ENCODE results near the gene OPRL1.

The OPRL1 gene

DNA sequence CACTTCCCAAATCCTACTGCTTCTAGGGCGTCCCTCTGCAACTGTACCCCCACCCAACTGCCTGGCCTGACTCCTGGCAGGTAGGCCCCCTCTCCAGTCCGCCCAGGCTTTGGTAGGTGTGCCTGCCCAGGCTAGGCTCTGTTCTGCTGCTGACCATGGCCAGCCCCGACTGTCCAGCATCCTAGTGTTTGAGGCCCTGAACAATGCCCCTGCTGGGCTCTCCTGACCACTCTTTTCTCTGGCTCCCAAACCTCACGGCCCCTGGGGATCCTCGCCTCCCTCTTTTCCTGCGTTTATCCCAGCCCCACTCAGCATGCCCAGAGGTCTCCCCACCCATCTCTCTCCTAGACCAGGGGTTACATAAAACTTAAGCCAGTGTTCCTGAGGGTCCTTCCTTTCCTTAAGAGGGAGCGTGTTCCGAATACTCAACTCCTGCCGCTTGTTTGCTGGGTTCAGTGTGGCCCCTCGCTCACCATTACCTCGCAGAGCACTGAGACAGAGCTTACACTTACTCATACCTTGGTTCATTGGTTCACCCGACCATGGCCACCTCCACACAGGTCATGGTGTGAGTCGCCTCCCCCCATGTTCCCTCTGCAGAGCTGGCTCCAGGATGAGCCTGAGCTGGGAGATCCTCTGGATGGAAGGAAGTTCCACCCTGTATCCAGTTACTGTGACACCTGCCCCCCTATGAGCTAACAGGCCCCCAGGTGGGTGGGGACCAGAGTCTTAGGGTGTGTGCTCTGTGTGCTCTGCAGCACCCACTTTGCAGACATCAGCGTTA, 63.3 kb downstream of the OPRL1 start:
- H3K4me3 ChIP-seq (ENCODE audit: low read depth in 1 of 2, low read length in 1 of 2), result no peak overlapping the region
- no peaks in the 10 kb centered on the region for H3K36me3 ChIP-seq
- H3K4me1 ChIP-seq (ENCODE audit: control insufficient read depth in 1 of 2, insufficient read depth in 1 of 2, low read depth in 1 of 2, low read length in 1 of 2), result no peaks in the 10 kb centered on the region
- H3K27ac ChIP-seq, result no peak overlapping the region
- H3K27me3 ChIP-seq, result peaks cover 10% of the 10 kb centered on the region
- H3K9me3 ChIP-seq, result no peaks in the 10 kb centered on the region
- no peak for TF ChIP-seq CTCF (IDR thresholded peaks at IDR 0.05)

DNA sequence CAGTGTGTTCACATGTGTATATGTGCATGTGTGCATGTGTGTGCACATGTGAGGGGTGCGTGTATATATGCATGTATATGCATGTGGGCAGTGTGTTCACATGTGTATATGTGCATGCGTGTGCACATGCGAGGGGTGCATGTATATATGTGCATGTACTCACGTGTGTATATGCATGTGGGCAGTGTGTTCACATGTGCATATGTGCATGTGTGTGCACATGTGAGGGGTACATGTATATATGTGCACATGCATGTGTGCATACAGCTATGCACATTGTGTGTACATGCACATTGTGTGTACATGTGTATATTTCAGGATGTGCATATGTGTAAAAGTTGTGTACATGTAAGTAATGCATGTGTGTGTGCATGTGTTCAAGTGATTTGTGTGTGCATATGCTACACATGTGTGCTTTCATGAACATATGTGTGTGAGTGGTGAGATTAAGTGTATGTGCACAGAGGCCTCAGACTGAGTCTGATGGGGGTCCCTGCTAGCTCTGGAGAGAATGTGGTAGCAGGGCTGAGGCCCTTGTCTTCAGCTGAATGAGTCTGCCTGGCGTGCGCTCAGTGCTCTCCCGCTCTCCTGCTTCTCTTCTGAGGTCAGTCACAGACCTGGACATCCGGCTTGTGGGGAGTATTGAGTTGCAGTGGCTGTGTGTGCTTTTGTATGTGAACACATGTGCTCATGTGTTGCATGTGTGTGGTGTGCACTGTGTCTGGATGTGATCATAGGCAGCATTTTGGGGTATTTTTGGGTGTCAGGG, 64.4 kb downstream of the OPRL1 start:
- Histone ChIP-seq H3K9me3 (no peaks in the 10 kb centered on the region), H3K27ac (no peak overlapping the region), H3K27me3 (peaks cover 14% of the 10 kb centered on the region), H3K36me3 (no peaks in the 10 kb centered on the region), H3K4me3 (ENCODE audit: low read depth in 1 of 2, low read length in 1 of 2) (no peak overlapping the region), H3K4me1 (ENCODE audit: control insufficient read depth in 1 of 2, insufficient read depth in 1 of 2, low read depth in 1 of 2, low read length in 1 of 2) (no peaks in the 10 kb centered on the region)
- no peak for TF ChIP-seq CTCF (IDR thresholded peaks at IDR 0.05)

- Histone ChIP-seq H3K4me1 (ENCODE audit: control insufficient read depth in 1 of 2, insufficient read depth in 1 of 2, low read depth in 1 of 2, low read length in 1 of 2) (no peaks in the 10 kb centered on the region), H3K36me3 (no peaks in the 10 kb centered on the region), H3K27me3 (peaks cover 14% of the 10 kb centered on the region), H3K27ac (no peak overlapping the region), H3K9me3 (no peaks in the 10 kb centered on the region), H3K4me3 (ENCODE audit: low read depth in 1 of 2, low read length in 1 of 2) (no peak overlapping the region)
- TF ChIP-seq CTCF (IDR thresholded peaks at IDR 0.05), result no peak
These were observed 65.8 kb downstream of the OPRL1 start for GRCh38 chr20:64145458-64146300.

DNA sequence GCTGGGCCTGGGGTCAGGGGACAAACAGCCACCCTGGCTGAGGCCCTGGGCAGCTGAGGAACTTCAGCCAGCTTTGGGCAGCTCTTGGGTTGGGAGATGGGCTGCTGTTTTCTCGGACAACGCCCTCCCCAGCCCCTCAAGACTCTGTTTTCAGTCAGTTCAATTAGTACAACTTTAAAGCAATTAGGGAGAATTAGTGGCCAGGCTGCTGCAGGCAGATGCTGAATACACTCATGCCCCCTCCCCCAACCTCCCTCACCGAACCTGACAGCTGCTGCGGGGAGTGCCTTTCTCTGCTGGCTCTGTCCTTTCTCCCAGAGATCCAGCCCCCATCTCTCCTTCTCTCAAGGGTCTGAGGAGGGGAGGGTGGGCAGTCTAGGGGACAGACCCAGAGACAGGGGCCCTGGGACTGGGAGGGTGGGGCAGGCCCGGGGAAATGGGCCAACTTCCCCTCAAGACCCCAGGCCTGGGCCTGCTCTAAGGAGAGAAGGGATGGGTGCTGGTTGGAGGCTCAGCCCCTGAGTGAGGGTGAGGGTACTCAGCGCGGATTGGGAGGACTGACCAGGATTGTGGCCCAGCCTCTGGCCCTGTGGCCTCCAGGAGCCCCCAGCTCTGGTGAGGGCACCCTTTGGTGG, 66.5 kb downstream of the OPRL1 start:
- Histone ChIP-seq H3K27me3 (peaks cover 14% of the 10 kb centered on the region), H3K4me3 (ENCODE audit: low read depth in 1 of 2, low read length in 1 of 2) (no peak overlapping the region), H3K9me3 (no peaks in the 10 kb centered on the region), H3K4me1 (ENCODE audit: control insufficient read depth in 1 of 2, insufficient read depth in 1 of 2, low read depth in 1 of 2, low read length in 1 of 2) (no peaks in the 10 kb centered on the region), H3K27ac (no peak overlapping the region), H3K36me3 (no peaks in the 10 kb centered on the region)
- no peak for TF ChIP-seq CTCF (IDR thresholded peaks at IDR 0.05)

DNA sequence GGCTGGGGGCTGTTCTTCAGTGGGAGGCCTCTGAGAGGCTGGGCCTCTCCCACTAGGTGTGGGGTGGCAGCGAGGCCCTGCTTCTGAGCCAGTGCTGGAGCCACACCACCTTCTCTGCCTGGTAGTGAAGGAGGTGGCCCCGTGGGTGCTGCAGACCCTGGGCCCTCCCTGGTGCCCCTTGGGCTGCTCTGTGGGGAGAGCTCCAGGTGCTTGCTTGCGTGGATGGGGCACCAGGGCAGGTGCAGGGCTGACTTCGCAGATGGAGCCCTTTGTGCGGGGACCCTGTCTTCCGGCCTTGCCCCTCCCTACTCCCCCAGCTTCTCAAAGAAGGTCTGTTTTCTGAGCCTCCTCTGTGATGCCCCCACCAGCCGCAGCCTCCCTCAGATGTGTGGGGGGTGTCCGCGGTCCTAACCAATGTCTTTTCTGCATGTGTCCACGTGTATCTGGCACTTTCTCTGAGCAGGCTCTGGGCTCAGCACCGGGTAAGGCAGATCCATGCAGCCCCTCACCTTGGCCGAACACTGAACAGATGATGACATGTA, 67.1 kb downstream of the OPRL1 start:
- peaks cover 13% of the 10 kb centered on the region for H3K27me3 ChIP-seq

More for the DNA sequence above, 67.1 kb downstream of the OPRL1 start:
- Histone ChIP-seq H3K9me3 (no peaks in the 10 kb centered on the region), H3K4me3 (ENCODE audit: low read depth in 1 of 2, low read length in 1 of 2) (no peak overlapping the region), H3K36me3 (no peaks in the 10 kb centered on the region), H3K27ac (no peak overlapping the region), H3K4me1 (ENCODE audit: control insufficient read depth in 1 of 2, insufficient read depth in 1 of 2, low read depth in 1 of 2, low read length in 1 of 2) (no peaks in the 10 kb centered on the region)
- no peak for TF ChIP-seq CTCF (IDR thresholded peaks at IDR 0.05)

All from neutrophil (primary cell).